Right atrium auricular region (tissue), 2 donors: ENCODE measurements around the gene TMUB1. TPM values are rescaled to one million over a fixed set of nuclear protein-coding genes. Genes with fewer than 3 reads are reported as not detected.

ENCODE experiments used
- DNase-seq: peaks from one replicate; pipeline ENCODE4 v3.0.0-alpha.2; 2019; ENCODE audit warnings: low spot score
- H3K27ac ChIP-seq, 2 donors: fragments of 200-600 bp; sonication (generic); 1 replicate in 1 of 2; 2 replicates in 1 of 2; pipeline ENCODE4 v1.5.1; 2016 to 2019
- H3K27me3 ChIP-seq, 2 donors: fragments of 200-600 bp; sonication (generic); one replicate each; pipeline versions ENCODE4 v1.5.1 to v1.6.0; 2017 to 2019
- H3K36me3 ChIP-seq: fragments of 200-600 bp; sonication (generic); one replicate; pipeline ENCODE4 v1.5.1; 2016
- H3K4me1 ChIP-seq, 2 donors: fragments of 200-600 bp; sonication (generic); one replicate each; pipeline versions ENCODE4 v1.5.1 to v1.6.0; 2017 to 2019
- H3K4me3 ChIP-seq, 2 donors: fragments of 200-600 bp; sonication (generic); 1 replicate in 1 of 2; 2 replicates in 1 of 2; pipeline ENCODE4 v1.5.1; 2017 to 2019; ENCODE audit warnings: mild to moderate bottlenecking in 1 of 2, moderate library complexity in 1 of 2
- H3K9me3 ChIP-seq, 2 donors: fragments of 200-600 bp; sonication (generic); one replicate each; pipeline ENCODE4 v1.5.1; 2019
- CTCF ChIP-seq, 2 donors: fragments of 200-600 bp; sonication (generic); IDR thresholded peaks; one replicate each; pipeline ENCODE4 v1.5.1; 2019; ENCODE audit warnings: antibody characterized with exemption in 2 of 2
- total RNA-seq, 2 donors: library from RNA; depleted of rRNA; stranded (reverse); fragments of >200 nt; gene quantifications; one replicate each; pipeline ENCODE4 v1.1.0, GENCODE V29; 2016

Gene TMUB1
- total RNA-seq, 2 donors from 2014 or later: 28.0 to 53.6 TPM

- H3K27me3 ChIP-seq: no peaks in the 10 kb centered on the region
- peaks cover 24% of the 10 kb centered on the region for H3K36me3 ChIP-seq
- H3K4me1 ChIP-seq: peaks cover 0 to 68% of the 10 kb centered on the region in 2 donors
- peak overlapping the region; percentile 68 to 80 for H3K4me3 ChIP-seq
- TF ChIP-seq CTCF (IDR thresholded peaks at IDR 0.05): no peak
- H3K9me3 ChIP-seq: no peaks in the 10 kb centered on the region
- peak overlapping the region in 1 of 2 donors; percentile 96 for H3K27ac ChIP-seq
- no peak for DNase-seq
These were observed 3.9 kb downstream of the TMUB1 start for GRCh38 chr7:151079199-151079910.

GRCh38 chr7:151078233-151079040, 4.9 kb downstream of the TMUB1 start:
- Histone ChIP-seq H3K36me3 (peaks cover 33% of the 10 kb centered on the region), H3K27me3 (no peaks in the 10 kb centered on the region), H3K4me1 (peaks cover 0 to 60% of the 10 kb centered on the region in 2 donors), H3K9me3 (no peaks in the 10 kb centered on the region), H3K27ac (peak overlapping the region; percentile 53 to 96), H3K4me3 (no peak overlapping the region)
- DNase-seq: no peak
- no peak for TF ChIP-seq CTCF (IDR thresholded peaks at IDR 0.05)

GRCh38 chr7:151077705-151078232, 5.5 kb downstream of the TMUB1 start:
- Histone ChIP-seq H3K4me3 (no peak overlapping the region), H3K9me3 (no peaks in the 10 kb centered on the region), H3K36me3 (peaks cover 40% of the 10 kb centered on the region), H3K27ac (peak overlapping the region; percentile 53 to 96), H3K4me1 (peaks cover 0 to 58% of the 10 kb centered on the region in 2 donors), H3K27me3 (no peaks in the 10 kb centered on the region)
- no peak for TF ChIP-seq CTCF (IDR thresholded peaks at IDR 0.05)
- no peak for DNase-seq

- DNase-seq: no peak
- Histone ChIP-seq H3K4me3 (no peak overlapping the region), H3K4me1 (peaks cover 0 to 51% of the 10 kb centered on the region in 2 donors)
These were observed 6.2 kb downstream of the TMUB1 start for GRCh38 chr7:151076863-151077704.

More at GRCh38 chr7:151076863-151077704, 6.2 kb downstream of the TMUB1 start:
- Histone ChIP-seq H3K27ac (peak overlapping the region; percentile 53 to 96), H3K9me3 (no peaks in the 10 kb centered on the region), H3K36me3 (peaks cover 46% of the 10 kb centered on the region), H3K27me3 (no peaks in the 10 kb centered on the region)
- peak in 1 of 2 donors; percentile 25 for TF ChIP-seq CTCF (IDR thresholded peaks at IDR 0.05)
